ENCODE results near the gene BAZ1A.
"Not testable (repeated sequence)": the region's sequence is repeated elsewhere in the genome, so short reads cannot be mapped to it uniquely, and the experiment has no call there.

The BAZ1A gene

DNA sequence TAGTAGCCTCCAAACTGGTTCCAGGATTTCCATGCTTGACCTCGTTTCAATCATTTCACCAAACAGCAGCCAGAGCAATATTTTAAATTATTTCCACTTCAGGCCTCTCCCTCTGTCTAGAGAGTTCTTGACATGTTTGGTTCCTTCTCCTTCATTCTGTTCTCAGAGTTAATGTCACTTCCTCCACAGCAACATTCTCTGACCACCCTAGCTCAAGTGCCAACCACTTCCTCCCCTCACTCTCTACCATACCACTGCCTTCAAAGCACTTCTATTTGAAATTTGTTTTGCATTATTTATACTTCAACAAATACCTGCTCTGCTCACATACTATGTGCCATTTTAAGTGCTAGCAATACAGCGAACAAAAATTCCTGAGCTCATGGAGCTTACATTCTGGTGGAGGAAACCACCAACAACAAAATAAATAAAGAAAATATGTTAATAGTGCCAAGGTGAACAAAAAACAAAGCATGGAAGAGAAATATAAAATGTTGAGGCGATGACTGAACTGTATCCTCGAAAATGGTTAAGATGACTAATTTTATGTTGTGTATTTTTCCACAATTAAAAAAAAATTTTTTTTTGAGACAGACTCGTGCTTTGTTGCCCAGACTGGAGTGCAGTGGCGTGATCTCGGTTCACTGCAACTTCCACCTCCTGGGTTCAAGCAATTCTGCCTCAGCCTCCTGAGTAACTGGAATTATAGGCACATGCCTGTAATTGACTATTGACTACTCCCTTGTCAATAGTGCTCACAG lies 17.3 kb downstream of the BAZ1A start:
- no peak for DNase-seq

DNA sequence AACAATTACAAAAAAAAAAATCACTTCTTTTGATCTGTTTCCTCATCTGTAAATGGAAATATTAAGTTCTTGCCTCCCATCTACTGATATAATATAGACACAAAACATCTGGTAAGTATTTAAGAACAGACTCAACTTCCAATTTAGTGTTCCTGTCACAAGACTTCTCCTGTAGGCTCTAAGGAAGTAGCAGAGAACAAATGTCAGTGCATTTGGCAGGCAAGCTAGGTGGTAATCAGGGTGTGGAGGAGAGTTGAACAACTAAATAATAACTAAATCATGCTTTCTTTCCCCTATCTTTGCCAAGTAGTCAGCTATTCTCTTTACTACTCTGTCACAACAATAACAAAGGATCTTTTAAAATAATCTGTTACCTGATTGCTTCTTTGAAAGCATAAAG lies 22.1 kb downstream of the BAZ1A start:
- no peak for DNase-seq

DNA sequence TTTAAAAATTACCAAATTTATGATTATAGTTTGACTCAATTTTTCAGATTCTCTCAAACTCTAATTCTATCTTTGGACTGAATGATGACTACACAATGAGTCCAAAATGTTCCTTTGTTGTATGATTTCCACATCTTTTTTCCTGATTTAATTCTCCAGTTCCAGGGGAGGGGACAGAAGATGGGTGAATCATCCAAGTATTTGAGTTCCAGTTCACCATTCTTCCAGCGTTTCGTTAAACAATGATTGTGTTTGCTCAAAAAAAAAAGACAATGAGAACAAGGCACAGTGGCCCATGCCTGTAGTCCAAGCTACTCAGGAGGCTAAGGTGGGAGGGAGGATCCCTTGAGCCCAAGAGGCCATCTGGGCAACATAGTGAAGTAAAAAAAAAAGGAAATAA lies 23.8 kb downstream of the BAZ1A start:
- DNase-seq, result no peak

DNA sequence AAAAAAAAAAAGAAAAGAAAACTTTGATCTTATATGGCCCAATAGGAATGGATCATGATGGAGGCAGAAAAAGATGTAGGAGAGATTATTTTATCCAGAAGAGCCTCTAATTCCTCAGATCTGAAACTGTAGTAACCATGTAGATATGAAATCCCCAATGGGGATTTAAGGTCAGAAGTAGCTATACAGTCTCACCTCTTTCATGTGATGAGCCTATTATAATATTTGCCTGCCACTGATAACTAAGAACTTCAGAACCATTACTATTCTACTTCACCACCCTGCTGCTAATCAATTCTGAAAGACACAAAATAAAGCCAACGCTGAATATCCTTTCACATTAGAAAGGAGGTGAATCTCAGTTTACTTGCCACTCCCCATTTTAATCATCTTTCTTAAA lies 29.3 kb downstream of the BAZ1A start:
- no peak for DNase-seq

DNA sequence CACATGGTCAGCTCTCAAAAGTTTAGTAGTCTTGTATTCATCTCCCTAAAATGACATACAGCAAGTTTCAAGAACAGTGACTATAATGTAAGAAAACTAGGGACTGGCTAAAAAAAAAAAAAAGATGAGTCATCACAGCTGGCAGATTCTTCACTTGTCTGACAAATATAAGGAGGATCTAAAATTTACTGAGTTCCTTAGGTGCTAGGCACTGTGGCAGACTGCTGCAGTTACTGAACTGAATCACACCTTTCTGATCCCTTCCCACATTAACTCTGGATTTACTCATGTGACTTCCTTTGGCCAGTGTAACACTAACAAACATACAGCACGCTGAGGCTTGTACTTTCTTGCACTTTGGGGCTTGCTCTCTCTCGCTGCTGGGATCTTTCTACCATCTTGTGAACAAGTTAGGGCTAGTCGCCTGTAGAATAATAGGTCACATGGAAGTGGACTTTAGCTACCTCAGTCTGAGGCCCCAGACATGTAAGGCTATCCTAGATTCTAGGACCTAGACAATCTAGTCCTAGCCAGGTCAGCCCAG lies 32.1 kb downstream of the BAZ1A start:
- no peak for DNase-seq

DNA sequence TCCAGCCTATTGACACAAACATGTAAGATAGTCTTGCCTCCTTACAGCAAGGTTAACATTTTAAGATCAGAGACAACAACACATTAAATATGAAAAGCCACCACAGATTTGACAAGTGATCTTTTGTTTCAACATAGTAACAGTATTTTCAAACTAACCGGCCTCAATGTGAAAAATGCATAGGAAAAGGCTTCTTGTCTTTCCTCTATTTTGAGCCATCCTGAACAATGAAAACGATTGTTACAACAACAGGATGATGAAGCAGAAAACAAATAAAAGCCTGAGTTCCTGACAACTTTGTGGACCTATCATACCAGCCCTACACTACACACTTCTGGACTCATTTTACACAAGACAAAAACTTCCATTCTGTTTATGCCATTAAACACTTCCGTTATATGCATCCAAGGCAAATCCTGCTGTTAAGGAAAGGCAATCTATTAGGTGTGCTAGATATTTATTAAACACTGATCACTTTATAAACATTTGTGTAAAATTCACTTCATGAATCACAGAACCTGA lies 37.3 kb downstream of the BAZ1A start:
- DNase-seq, result no peak

DNA sequence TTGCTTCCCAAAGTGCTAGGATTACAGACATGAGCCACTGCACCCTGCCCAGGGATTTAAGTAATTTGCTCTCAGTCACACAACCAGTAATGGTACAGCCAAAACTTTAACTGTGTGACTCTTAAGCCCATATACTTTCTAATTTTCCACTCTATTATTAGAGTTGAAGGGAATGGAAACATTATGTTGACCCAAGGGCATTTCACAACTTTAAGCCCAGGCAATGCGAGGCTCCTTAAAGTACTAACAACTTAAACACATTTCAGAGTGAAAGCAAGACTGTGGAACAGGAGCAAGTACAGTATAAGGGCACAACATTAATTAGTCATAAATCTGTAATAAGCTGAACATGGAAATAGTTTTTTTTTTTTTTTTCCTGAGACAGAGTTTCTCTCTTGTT lies 39.8 kb downstream of the BAZ1A start:
- no peak for DNase-seq

DNA sequence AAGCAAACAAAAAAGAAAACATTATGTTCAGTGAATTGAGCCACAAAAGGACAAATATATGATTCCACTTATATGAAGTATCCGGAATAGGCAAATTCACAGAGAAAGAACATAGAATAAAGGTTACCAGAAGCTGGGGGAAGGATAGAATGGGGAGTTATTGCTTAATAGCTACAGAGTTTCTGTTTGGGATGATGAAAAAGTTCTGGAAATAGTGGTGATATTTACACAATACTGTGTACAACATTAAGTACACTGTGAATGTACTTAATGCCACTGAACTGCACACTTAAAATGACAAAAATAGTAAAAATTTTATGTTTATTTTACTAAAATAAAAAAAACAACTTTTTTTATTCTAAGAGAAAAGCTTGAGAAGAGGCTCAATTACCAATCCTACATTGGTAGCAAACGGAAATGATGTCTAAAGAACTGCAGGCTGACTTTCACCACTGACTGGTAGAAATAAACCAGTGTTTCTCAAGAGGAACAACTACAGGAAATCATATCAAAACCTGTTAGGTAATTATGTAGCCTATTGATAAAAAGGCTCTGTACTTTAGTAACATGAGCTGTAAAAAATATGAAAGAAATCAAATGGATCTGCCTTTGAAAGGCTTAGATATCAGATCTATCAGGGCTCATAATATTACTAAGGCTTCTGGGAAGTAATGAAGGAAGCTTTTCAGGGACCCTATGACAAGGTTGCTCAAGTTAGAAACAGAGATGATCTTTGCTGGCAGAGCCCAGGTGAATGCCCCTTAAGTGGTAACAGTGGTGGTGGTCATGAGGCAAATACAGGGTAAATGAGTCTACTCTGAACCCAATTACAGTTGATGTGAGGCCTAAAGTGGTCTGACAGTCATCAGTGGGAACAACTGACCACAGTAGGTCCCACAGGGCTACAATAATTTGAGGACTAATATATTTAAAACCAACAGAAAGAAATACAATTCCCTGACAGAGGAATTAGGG lies 41.3 kb downstream of the BAZ1A start:
- DNase-seq, result no peak

DNA sequence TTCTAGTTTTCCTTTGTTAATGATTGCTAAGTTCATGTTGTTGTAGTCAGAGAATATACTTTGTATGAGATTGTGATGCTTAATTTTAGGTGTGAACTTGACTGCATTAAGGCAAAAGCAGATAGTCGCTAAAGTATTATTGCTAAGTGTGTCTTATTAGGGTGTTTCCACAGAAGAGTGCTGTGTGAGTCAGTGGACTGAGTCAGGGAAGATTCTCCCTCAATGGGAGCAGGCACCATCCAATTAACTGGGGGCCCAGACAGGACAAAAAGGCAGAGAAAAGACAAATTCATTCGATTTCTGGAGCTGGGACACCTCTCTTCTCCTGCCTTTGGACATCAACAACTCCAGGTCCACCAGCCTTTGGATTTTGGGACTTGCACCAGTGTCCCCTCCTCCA lies 48.5 kb downstream of the BAZ1A start:
- no peak for DNase-seq

DNA sequence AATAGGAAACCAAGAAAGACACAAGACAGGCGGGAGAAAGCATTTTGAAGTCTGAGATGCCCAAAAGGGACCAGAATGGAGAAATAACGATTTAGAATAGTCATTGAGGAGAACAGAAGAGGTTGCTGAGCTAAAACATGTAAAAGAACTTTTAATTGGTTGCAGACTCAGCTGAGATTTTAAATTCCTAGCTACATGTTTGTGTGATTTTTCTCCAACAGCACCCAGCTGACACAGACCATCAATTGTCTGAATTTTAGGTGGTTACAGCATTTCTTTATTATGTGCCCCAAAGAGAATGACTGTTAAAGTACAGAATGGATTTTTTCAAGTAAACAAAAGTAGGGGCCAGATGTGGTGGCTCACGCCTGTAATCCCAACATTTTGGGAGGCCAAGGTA lies 50.3 kb downstream of the BAZ1A start:
- no peak for DNase-seq

DNA sequence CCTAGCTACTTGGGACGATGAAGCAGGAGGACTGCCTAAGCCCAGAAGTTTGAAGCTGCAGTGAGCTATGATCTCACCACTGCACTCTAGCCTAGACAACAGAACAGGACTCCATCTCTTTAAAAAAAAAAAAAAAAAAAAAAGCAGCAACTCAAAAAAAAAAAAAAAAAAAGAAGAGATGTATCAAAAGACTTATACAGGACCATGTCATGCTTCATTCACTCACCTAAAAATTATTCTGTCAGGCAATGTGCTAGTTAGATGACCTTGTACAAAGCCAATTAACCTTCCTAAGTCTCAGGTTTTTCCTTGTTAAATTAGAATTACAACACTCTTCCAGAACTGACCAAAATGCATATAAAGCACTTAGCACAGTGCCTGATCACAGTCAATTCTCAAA lies 50.9 kb downstream of the BAZ1A start:
- no peak for DNase-seq

DNA sequence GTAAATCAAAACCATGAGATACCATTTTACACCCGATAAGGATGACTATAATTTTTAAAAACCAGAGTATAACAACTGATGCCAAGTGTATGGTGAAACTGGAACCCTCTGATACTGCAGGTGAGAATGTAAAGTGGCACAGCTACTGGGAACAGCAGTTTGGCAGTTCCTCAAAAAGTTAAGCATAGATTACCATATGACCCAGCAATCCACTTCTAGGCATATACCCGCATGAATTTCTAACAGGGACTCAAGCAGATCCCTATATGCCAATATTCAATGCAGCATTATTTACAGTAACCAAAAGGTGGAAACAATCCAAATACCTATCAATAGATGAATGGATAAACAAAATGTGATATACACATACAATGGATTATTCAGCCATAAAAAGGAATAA lies 57.4 kb downstream of the BAZ1A start:
- no peak for DNase-seq

DNA sequence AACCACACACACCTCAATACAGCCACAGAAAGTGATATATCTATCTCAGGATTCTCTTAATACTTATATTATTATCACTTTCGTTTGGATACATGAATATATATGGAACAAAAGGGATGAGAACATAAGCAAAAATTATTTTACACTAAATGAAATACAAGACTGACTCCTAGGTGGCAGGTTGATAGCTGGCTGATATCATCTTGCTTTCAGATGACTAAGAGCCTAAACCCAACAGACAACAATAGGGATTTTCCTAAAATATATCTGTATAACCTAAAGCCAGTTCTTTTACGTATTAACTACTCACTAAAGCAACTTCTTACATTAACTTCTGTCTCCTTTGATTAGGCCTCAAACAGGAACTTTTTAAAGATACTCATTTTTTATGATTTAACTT lies 65.1 kb downstream of the BAZ1A start:
- DNase-seq, result no peak

DNA sequence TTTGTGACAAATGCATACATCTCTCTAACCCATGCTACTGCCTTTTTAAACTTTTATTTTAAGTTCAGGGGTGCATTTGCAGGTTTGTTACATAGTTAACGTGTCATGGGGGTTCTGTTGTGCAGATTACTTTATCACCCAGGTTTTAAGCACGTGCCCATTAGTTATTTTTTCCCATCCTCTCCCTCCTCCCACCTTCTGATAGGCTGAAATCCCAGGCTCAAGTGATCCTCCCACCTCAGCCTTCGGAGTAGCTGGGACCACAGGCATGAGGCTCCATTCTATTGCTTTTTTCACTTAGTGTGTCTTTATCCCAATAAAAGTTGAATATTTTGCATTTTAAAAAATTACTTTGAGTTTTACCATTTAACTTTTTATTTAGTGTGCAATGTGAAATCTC lies 68.9 kb downstream of the BAZ1A start:
- DNase-seq, result no peak

DNA sequence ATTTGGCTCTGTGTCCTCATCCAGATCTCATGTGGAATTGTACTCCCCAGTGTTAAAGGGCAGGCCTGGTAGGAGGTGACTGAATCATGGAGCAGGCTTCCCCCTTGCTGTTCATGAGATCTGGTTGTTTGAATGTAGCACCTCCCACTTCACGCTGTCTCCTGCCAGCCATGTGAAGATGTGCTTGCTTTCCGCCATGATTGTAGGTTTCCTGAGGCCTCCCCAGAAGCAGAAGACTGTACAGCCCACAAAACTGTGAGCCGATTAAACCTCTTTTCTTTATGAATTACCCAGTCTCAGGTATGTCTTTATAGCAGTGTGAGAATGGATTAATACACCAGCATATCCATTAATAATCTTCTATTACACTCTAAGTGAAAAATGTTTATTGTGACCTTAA lies 70.2 kb downstream of the BAZ1A start:
- no peak for DNase-seq

DNA sequence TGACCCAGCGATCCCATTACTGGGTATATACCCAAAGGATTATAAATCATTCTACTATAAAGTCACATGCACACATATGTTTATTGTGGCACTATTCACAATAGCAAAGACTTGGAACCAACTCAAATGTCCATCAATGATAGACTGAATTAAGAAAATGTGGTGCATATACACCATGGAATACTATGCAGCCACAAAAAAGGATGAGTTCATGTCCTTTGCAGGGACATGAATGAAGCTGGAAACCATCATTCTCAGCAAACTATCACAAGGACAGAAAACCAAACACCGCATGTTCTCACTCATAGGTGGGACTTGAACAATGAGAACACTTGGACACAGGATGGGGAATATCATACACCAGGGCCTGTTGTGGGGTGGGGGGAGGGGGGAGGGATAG lies 76.3 kb downstream of the BAZ1A start:
- not testable (repeated sequence) for DNase-seq

DNA sequence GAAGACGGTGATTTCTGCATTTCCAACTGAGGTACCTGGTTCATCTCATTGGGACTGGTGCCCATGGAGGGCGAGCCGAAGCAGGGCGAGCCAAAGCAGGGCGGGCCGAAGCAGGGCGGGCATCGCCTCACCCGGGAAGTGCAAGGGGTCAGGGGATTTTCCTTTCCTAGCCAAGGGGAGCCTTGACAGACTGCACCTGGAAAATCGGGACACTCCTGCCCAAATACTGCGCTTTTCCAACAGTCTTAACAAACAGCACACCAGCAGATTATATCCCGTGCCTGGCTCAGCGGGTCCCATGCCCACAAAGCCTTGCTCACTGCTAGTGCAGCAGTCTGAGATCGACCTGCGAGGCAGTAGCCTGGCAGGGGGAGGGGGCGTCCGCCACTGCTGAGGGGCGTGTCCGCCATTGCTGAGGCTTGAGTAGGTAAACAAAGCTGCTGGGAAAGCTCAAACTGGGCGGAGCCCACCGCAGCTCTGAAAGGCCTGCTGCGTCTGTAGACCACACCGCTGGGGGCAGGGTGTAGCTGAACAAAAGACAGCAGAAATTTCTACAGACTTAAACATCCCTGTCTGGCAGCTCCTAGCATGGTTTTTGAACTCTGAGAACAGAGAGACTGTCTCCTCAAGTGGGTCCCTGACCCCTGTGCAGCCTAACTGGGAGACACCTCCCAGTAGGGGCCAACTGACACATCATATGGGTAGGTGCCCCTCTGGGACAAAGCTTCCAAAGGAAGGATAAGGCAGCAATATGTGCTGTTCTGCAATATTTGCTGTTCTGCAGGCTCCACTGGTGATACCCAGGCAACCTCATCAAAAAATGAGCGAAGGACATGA lies 77.2 kb downstream of the BAZ1A start:
- DNase-seq, result no peak

DNA sequence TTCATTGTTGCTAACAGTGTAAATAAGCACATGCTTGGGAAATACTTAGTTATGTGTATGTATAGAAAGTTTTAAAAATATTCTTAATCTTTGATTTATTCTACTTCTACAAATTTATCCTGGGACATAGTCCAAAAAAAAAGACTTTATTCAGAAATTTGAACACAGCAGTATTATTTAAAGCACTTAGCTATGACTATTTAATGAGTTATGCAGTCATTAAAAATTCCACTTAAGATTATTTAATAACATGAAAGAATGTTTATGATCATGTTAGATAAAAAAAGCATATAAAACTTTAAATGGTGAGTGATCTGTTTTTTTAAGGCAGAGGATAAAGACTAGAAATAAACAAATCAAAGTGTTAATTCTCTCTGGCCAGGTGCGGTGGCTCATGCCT lies 78.3 kb downstream of the BAZ1A start:
- no peak for DNase-seq

DNA sequence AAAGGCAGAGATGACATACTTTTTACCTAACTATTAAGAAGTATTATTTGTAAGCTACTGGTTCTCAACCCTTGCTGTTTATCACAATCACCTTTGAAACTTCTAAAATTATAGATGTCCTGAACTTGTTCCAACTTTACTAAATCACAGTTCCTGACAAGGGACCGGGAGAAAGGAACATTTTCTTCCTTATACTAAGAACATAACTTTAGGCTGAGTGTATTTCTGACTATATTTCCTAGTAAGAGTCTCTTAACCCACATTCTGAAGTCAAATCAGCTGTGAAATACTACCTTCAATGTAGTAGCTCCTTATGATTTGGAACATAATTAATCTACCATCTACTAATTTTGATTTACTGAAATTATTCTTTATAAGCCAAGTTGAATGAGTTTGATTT lies 80.2 kb downstream of the BAZ1A start:
- no peak for DNase-seq

DNA sequence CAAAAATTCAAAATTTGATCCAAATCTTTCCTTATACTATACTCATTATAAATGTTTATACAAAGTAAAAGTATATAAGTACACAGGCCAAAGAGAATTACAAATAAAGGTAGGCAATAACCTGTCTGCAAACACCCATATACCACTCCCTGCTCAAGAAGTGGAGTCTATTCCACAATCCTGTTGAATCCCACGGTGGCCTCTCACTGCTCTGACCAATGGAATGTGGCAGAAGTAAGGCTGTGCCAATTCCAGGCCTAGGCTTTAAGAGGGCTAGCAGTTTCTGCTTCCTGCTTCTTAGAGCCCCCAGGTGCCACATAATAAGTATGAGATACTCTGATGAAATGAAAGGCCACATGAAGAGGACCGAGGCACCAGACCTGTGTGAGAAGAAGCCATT lies 80.9 kb downstream of the BAZ1A start:
- no peak for DNase-seq

DNA sequence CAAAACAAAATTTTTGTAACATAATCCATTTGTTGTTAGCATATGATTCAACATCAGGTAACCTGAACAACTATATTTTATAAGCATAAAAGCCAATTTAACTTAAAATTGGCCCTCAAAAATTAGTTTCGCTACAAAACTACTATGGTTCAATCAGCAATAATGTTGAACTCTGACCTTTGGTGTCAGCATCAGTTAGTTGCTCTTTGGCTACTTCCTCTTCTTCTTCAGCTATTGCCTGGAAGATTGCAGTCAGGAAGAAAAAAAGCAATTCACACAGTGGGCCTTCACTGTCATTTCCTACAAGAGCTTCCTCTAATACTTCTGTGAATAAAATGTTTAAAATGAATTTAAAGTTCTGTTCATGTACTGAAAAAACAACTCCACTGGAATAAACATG lies 82.6 kb downstream of the BAZ1A start:
- no peak for DNase-seq

DNA sequence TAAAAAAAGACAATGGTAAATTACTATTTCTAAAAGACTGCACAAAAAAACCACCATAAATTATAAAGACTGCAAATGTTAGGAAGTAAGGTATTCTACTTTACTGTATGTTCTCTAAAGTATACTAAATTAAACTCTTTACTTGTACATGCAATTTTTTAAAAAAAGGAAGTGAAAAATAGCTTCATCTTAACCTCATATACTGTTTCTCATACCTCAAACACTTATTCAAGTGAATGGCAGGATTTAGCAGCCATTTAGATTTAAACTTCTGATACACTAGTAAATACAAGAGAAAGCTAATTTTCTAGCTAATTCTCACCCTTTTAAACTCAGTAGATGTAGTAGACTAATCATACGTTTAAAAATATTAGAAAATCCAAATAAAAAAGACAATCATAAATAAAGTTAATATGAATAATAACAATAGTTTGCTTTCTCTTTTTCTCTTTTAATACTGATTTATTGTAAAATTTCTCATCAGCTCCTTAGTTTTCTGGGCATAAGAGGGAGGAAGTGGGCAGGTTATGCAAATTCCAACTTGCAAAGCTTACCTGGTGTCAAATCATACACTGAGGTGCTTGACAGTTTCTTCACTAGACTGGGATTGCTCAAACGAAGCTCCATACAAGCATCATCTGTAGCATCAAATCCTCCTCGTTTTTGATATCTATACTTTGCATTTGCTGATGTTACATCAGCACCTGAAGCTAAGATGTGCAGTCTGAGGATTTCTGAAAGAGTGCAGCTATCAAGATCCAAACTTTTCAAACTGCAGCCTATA lies 89.7 kb downstream of the BAZ1A start:
- DNase-seq, result no peak

All from NCI-H774 (cell line).